Peyer's patch (tissue), 4 donors: ENCODE data around the gene OARD1.

Source experiments
- CTCF ChIP-seq, 6 experiments: fragments of 450-650 bp in 4 of 6; fragments of 200-600 bp in 2 of 6; sonication (generic) in 1 of 6; IDR thresholded peaks; one replicate each; pipeline ENCODE4 v1.5.1; 2017 to 2019; ENCODE audit warnings: antibody characterized with exemption in 6 of 6, mild to moderate bottlenecking in 3 of 6, moderate library complexity in 1 of 6
- POLR2A ChIP-seq, 2 donors: fragments of 450-650 bp; IDR thresholded peaks; one replicate each; pipeline ENCODE4 v1.5.1; 2017; ENCODE audit warnings: antibody characterized with exemption in 2 of 2, mild to moderate bottlenecking in 2 of 2, moderate library complexity in 2 of 2

GRCh38 chr6:41027241-41027640 lies 44.9 kb downstream of the OARD1 start:
- TF ChIP-seq CTCF (IDR thresholded peaks at IDR 0.05) (no peak), POLR2A (IDR thresholded peaks at IDR 0.05) (no peak)
